SK-N-SH (cell line): Measurements from ENCODE around the gene AK3.

Experiments used
- CHD2 ChIP-seq: fragments of 150-350 bp; IDR thresholded peaks from 2 replicates; pipeline ENCODE4 v1.6.1; 2018; ENCODE audit warnings: low read length; ENCODE audit not compliant: partially characterized antibody
- CTCF ChIP-seq: fragments of 200-600 bp; sonication (generic); IDR thresholded peaks from 2 replicates; pipeline ENCODE4 v1.6.1; 2017; ENCODE audit warnings: antibody characterized with exemption, mild to moderate bottlenecking, moderate library complexity
- EP300 ChIP-seq, 2 experiments: IDR thresholded peaks; 2 replicates each; pipeline versions ENCODE4 v1.4.0 to v1.6.1; 2012; ENCODE audit warnings: borderline replicate concordance in 1 of 2, low read depth in 1 of 2, low read length in 1 of 2
- EZH2phosphoT487 ChIP-seq: fragments of 200-600 bp; sonication (generic); IDR thresholded peaks from 2 replicates; pipeline ENCODE4 v1.6.1; 2017; ENCODE audit warnings: low read depth, mixed run types, mild to moderate bottlenecking, antibody characterized with exemption, moderate library complexity, borderline replicate concordance
- FOXJ3 ChIP-seq: sonication (generic); formaldehyde crosslinking; IDR thresholded peaks from 2 replicates; pipeline ENCODE4 v1.5.1; 2020; ENCODE audit warnings: mild to moderate bottlenecking, missing genetic modification reagents
- FOXM1 ChIP-seq: IDR thresholded peaks from 2 replicates; pipeline ENCODE4 v1.4.0; 2012; ENCODE audit warnings: low read depth, mild to moderate bottlenecking
- GABPA ChIP-seq: IDR thresholded peaks from 2 replicates; pipeline ENCODE4 v1.4.0; 2012; ENCODE audit warnings: low read depth, mild to moderate bottlenecking
- MXI1 ChIP-seq: IDR thresholded peaks from 2 replicates; pipeline ENCODE4 v1.6.1; 2012; ENCODE audit warnings: mild to moderate bottlenecking, low read depth, low read length, improper control_type of control experiment
- NRF1 ChIP-seq: IDR thresholded peaks from 2 replicates; pipeline ENCODE4 v1.6.1; 2012; ENCODE audit warnings: low read depth, mild to moderate bottlenecking, low read length
- PBX3 ChIP-seq: IDR thresholded peaks from 2 replicates; pipeline ENCODE4; 2012
- POLR2AphosphoS5 ChIP-seq: IDR thresholded peaks from 2 replicates; pipeline ENCODE4 v1.6.1; 2012; ENCODE audit warnings: low read depth, low read length
- RFX5 ChIP-seq: IDR thresholded peaks from 2 replicates; pipeline ENCODE4 v1.6.1; 2012; ENCODE audit warnings: mild to moderate bottlenecking, improper control_type of control experiment, low read length
- TAF1 ChIP-seq: IDR thresholded peaks from 2 replicates; pipeline ENCODE4 v1.6.1; 2012; ENCODE audit warnings: low read depth, mild to moderate bottlenecking, low read length, moderate library complexity, borderline replicate concordance
- ZBTB33 ChIP-seq: IDR thresholded peaks from 2 replicates; pipeline ENCODE4 v1.4.0; 2012; ENCODE audit warnings: low read depth, borderline replicate concordance

- TF ChIP-seq CTCF: no peak
- TF ChIP-seq FOXJ3 (CRISPR knock-in tag): no peak
- TF ChIP-seq NRF1: no peak
- TF ChIP-seq MXI1: no peak
- no peak for TF ChIP-seq PBX3
- TF ChIP-seq CHD2: no peak
- no peak for TF ChIP-seq POLR2AphosphoS5
- no peak for TF ChIP-seq FOXM1
- TF ChIP-seq GABPA: no peak
- TF ChIP-seq ZBTB33: no peak
- no peak for TF ChIP-seq EZH2phosphoT487
- no peak for TF ChIP-seq TAF1
- no peak for TF ChIP-seq EP300 (IDR thresholded peaks at IDR 0.05; ENCODE audit: borderline replicate concordance in 1 of 2, low read depth in 1 of 2, low read length in 1 of 2)
- TF ChIP-seq RFX5: no peak
These were observed 72.4 kb downstream of the AK3 start for GRCh38 chr9:4668604-4669003.
